Stomach (tissue), 9 donors: ENCODE data around the gene PTPN22. TPM values are rescaled to one million over a fixed set of nuclear protein-coding genes. Genes with fewer than 3 reads are reported as not detected.

Source experiments
- DNase-seq, 2 donors: peaks; one replicate each; pipeline versions ENCODE4 v3.0.0 to v3.0.0-alpha.2; 2013 to 2019
- H3K27ac ChIP-seq, 5 donors: fragments of 200-600 bp in 4 of 5; sonication (generic) in 4 of 5; one replicate each; pipeline ENCODE4 v1.5.1; 2013 to 2019; ENCODE audit warnings: mild to moderate bottlenecking in 1 of 5, moderate library complexity in 1 of 5
- H3K27me3 ChIP-seq, 3 donors: fragments of 200-600 bp; sonication (generic); one replicate each; pipeline ENCODE4 v1.5.1; 2017 to 2019; ENCODE audit warnings: mixed run types in 1 of 3
- H3K36me3 ChIP-seq, 4 donors: fragments of 200-600 bp; sonication (generic); 1 replicate in 3 of 4; 2 replicates in 1 of 4; pipeline ENCODE4 v1.5.1; 2016 to 2019
- H3K4me1 ChIP-seq, 4 donors: fragments of 200-600 bp; sonication (generic); one replicate each; pipeline ENCODE4 v1.5.1; 2016 to 2019
- H3K4me3 ChIP-seq, 4 donors: fragments of 200-600 bp; sonication (generic) in 3 of 4; one replicate each; pipeline ENCODE4 v1.5.1; 2016 to 2019; ENCODE audit warnings: mild to moderate bottlenecking in 1 of 4
- H3K9me3 ChIP-seq, 4 donors: fragments of 200-600 bp; sonication (generic); one replicate each; pipeline ENCODE4 v1.5.1; 2016 to 2019
- CTCF ChIP-seq, 7 experiments: fragments of 450-650 bp in 4 of 7; fragments of 200-600 bp in 3 of 7; sonication (generic) in 3 of 7; IDR thresholded peaks; one replicate each; pipeline ENCODE4 v1.5.1; 2016 to 2019; ENCODE audit warnings: antibody characterized with exemption in 7 of 7, control low read depth in 2 of 7, mild to moderate bottlenecking in 1 of 7
- EP300 ChIP-seq: sonication (generic); formaldehyde crosslinking; IDR thresholded peaks from one replicate; pipeline ENCODE4 v1.6.1; 2017; ENCODE audit warnings: antibody characterized with exemption
- POLR2A ChIP-seq, 4 donors: fragments of 450-650 bp; IDR thresholded peaks; one replicate each; pipeline ENCODE4 v1.6.1; 2016; ENCODE audit warnings: antibody characterized with exemption in 4 of 4, control low read depth in 2 of 4, mild to moderate bottlenecking in 1 of 4, moderate library complexity in 1 of 4
- POLR2AphosphoS5 ChIP-seq, 3 donors: sonication (generic); formaldehyde crosslinking; IDR thresholded peaks; one replicate each; pipeline ENCODE4 v1.6.1; 2016; ENCODE audit warnings: antibody characterized with exemption in 3 of 3
- WGBS, 5 donors: extraction: QIAGEN DNeasy Blood & Tissue Kit in 3 of 5; methylation state at CpG; one replicate each; pipeline versions ENCODE4 v1.1.5 to v1.1.7; 2013 to 2018; 5-methylcytosine and 5-hydroxymethylcytosine counted together
- intact Hi-C: fragments of 100-400 bp; cut with DNase I; formaldehyde crosslinking; loops from one replicate; pipeline ENCODE4 v1.15.1; 2023; ENCODE audit warnings: low total_unique reads
- polyA plus RNA-seq, 3 donors: library from polyadenylated mRNA; stranded (reverse); fragments of 200-250 nt; gene quantifications; one replicate each; pipeline ENCODE4 v1.2.3, GENCODE V29; 2013
- total RNA-seq, 5 donors: library from RNA; depleted of rRNA; stranded (reverse); fragments of >200 nt; gene quantifications; one replicate each; pipeline versions ENCODE4 v1.1.0 to v1.2.3, GENCODE V29; 2014 to 2016
- donor health status: healthy with polysubstance abuse.
- donor health status: Bipolar disorder and iron deficiency.
- donor health status: healthy.

PTPN22 gene
- total and polyA plus RNA-seq, 8 donors, result 0.93 to 8.5 (median 2.1) TPM; not detected in 1

- Histone ChIP-seq H3K27me3 (no peaks in the 10 kb centered on the region), H3K4me3 (no peak overlapping the region), H3K4me1 (peaks cover 8 to 49% (median 19%) of the 10 kb centered on the region in 4 donors), H3K27ac (peak overlapping the region in 1 of 5 donors; percentile 23), H3K36me3 (peaks cover 41 to 84% (median 82%) of the 10 kb centered on the region in 4 donors), H3K9me3 (no peaks in the 10 kb centered on the region)
- DNase-seq, result no peak
- TF ChIP-seq CTCF (IDR thresholded peaks at IDR 0.05) (no peak), POLR2AphosphoS5 (IDR thresholded peaks at IDR 0.05) (no peak), EP300 (no peak), POLR2A (IDR thresholded peaks at IDR 0.05) (no peak)
- intact Hi-C loops, result no loop called here
Observed at GRCh38 chr1:113899111-113899510, 27.6 kb upstream of the PTPN22 start.

GRCh38 chr1:113898241-113898814 is 26.8 kb upstream of the PTPN22 start:
- Histone ChIP-seq H3K27me3 (no peaks in the 10 kb centered on the region), H3K27ac (no peak overlapping the region), H3K9me3 (no peaks in the 10 kb centered on the region), H3K4me1 (peaks cover 6 to 41% (median 12%) of the 10 kb centered on the region in 4 donors), H3K36me3 (peaks cover 41 to 87% (median 83%) of the 10 kb centered on the region in 4 donors), H3K4me3 (no peak overlapping the region)
- WGBS, 5 donors, result 92 to 97% (median 96%) methylated on average over 1 of the region's 1 CpG
- no peak for DNase-seq
- intact Hi-C loops, result no loop called here
- TF ChIP-seq POLR2AphosphoS5 (IDR thresholded peaks at IDR 0.05), result no peak
- no peak for TF ChIP-seq POLR2A (IDR thresholded peaks at IDR 0.05)
- no peak for TF ChIP-seq CTCF (IDR thresholded peaks at IDR 0.05)
- TF ChIP-seq EP300, result no peak

GRCh38 chr1:113895961-113896360 is 24.4 kb upstream of the PTPN22 start:
- no peak overlapping the region for H3K4me3 ChIP-seq
- no peak for DNase-seq
- no peaks in the 10 kb centered on the region for H3K9me3 ChIP-seq
- peaks cover 0 to 18% (median 0%) of the 10 kb centered on the region in 4 donors for H3K4me1 ChIP-seq
- TF ChIP-seq CTCF (IDR thresholded peaks at IDR 0.05), result no peak
- TF ChIP-seq POLR2A (IDR thresholded peaks at IDR 0.05), result no peak
- no peak for TF ChIP-seq POLR2AphosphoS5 (IDR thresholded peaks at IDR 0.05)
- TF ChIP-seq EP300, result no peak
- intact Hi-C loops, result no loop called here
- H3K27me3 ChIP-seq, result no peaks in the 10 kb centered on the region
- H3K27ac ChIP-seq, result no peak overlapping the region
- peaks cover 41 to 72% (median 69%) of the 10 kb centered on the region in 4 donors for H3K36me3 ChIP-seq
- 89 to 96% (median 93%) methylated on average over 8 of the region's 8 CpGs for WGBS, 5 donors

- no peak for DNase-seq
- no peak overlapping the region for H3K27ac ChIP-seq
- H3K27me3 ChIP-seq, result no peaks in the 10 kb centered on the region
- WGBS, 5 donors, result 85 to 96% (median 93%) methylated on average over 6 of the region's 6 CpGs
- H3K9me3 ChIP-seq, result no peaks in the 10 kb centered on the region
- TF ChIP-seq EP300, result no peak
- TF ChIP-seq POLR2A (IDR thresholded peaks at IDR 0.05), result no peak
- no peak for TF ChIP-seq POLR2AphosphoS5 (IDR thresholded peaks at IDR 0.05)
- intact Hi-C loops, result no loop called here
- peaks cover 0 to 18% (median 0%) of the 10 kb centered on the region in 4 donors for H3K4me1 ChIP-seq
- no peak overlapping the region for H3K4me3 ChIP-seq
- peaks cover 34 to 63% (median 60%) of the 10 kb centered on the region in 4 donors for H3K36me3 ChIP-seq
Observed at GRCh38 chr1:113895098-113895497, 23.6 kb upstream of the PTPN22 start.

GRCh38 chr1:113893267-113893666 is 21.8 kb upstream of the PTPN22 start:
- intact Hi-C loops, result no loop called here
- Histone ChIP-seq H3K27ac (no peak overlapping the region), H3K4me1 (peaks cover 2 to 10% (median 3%) of the 10 kb centered on the region in 4 donors), H3K36me3 (peaks cover 27 to 45% (median 42%) of the 10 kb centered on the region in 4 donors), H3K9me3 (no peaks in the 10 kb centered on the region), H3K27me3 (no peaks in the 10 kb centered on the region), H3K4me3 (no peak overlapping the region)
- DNase-seq, result no peak
- TF ChIP-seq EP300, result no peak
- TF ChIP-seq POLR2A (IDR thresholded peaks at IDR 0.05), result no peak
- TF ChIP-seq CTCF (IDR thresholded peaks at IDR 0.05), result no peak
- TF ChIP-seq POLR2AphosphoS5 (IDR thresholded peaks at IDR 0.05), result no peak
- WGBS, 5 donors, result 77 to 84% (median 81%) methylated on average over 3 of the region's 3 CpGs
